ENCODE results near the gene DXO.
"Not testable (repeated sequence)": the region's sequence is repeated elsewhere in the genome, so short reads cannot be mapped to it uniquely, and the experiment has no call there.

DXO gene

GRCh38 chr6:31956796-31957195, 15.1 kb downstream of the DXO start:
- no peak for DNase-seq

- DNase-seq: no peak
Measured at GRCh38 chr6:31954511-31954910, 17.4 kb downstream of the DXO start.

GRCh38 chr6:31952890-31953289, 19.0 kb downstream of the DXO start:
- DNase-seq: no peak

GRCh38 chr6:31952140-31952805, 19.7 kb downstream of the DXO start:
- DNase-seq: peak; percentile 62

- no peak for DNase-seq
Measured at GRCh38 chr6:31949926-31950548, 21.9 kb downstream of the DXO start.

GRCh38 chr6:31948753-31949413, 23.1 kb downstream of the DXO start:
- peak; percentile 25 for DNase-seq

- no peak for DNase-seq
Measured at GRCh38 chr6:31948306-31948705, 23.6 kb downstream of the DXO start.

GRCh38 chr6:31947864-31948263, 24.1 kb downstream of the DXO start:
- no peak for DNase-seq

GRCh38 chr6:31947070-31947675, 24.8 kb downstream of the DXO start:
- DNase-seq: no peak

- no peak for DNase-seq
Measured at GRCh38 chr6:31946370-31946885, 25.5 kb downstream of the DXO start.

- DNase-seq: peak; percentile 82
Measured at GRCh38 chr6:31945507-31946369, 26.2 kb downstream of the DXO start, which contains the start of gene CFB. Gene CFB, plus strand, starts transcription at chr6:31946095. Its CDS starts 127 bp downstream, at chr6:31946222.

GRCh38 chr6:31945154-31945506, 26.8 kb downstream of the DXO start:
- no peak for DNase-seq

- DNase-seq: no peak
Measured at GRCh38 chr6:31943742-31944141, 28.2 kb downstream of the DXO start.

- DNase-seq: peak; percentile 62
Measured at GRCh38 chr6:31940256-31940664, 31.7 kb downstream of the DXO start.

- no peak for DNase-seq
Measured at GRCh38 chr6:31935823-31936222, 36.1 kb downstream of the DXO start.

GRCh38 chr6:31935021-31935420, 36.9 kb downstream of the DXO start:
- no peak for DNase-seq

GRCh38 chr6:31933537-31933936, 38.4 kb downstream of the DXO start:
- DNase-seq: no peak

- not testable (repeated sequence) for DNase-seq
Measured at GRCh38 chr6:31932137-31932536, 39.8 kb downstream of the DXO start.

GRCh38 chr6:31930962-31931361, 41.0 kb downstream of the DXO start:
- DNase-seq: no peak

- no peak for DNase-seq
Measured at GRCh38 chr6:31928672-31928939, 43.3 kb downstream of the DXO start.

GRCh38 chr6:31927863-31928671, 43.9 kb downstream of the DXO start:
- no peak for DNase-seq

Data from fibroblast of skin of back (primary cell).